HEK293 (cell line): ENCODE measurements around the gene PDE4A.

ENCODE experiments used
- BCL11A ChIP-seq: fragments of 450-650 bp; formaldehyde crosslinking; IDR thresholded peaks from 2 replicates; pipeline ENCODE4 v1.5.1; 2016; ENCODE audit warnings: low read depth, missing biosample characterization, missing genetic modification characterization
- GLI2 ChIP-seq: fragments of 450-650 bp; formaldehyde crosslinking; IDR thresholded peaks from 2 replicates; pipeline ENCODE4; 2017; ENCODE audit warnings: missing biosample characterization, missing genetic modification characterization, low read depth, borderline replicate concordance
- KLF7 ChIP-seq: fragments of 450-650 bp; formaldehyde crosslinking; IDR thresholded peaks from 2 replicates; pipeline ENCODE4 v1.5.1; 2016; ENCODE audit warnings: missing biosample characterization, missing genetic modification characterization, borderline replicate concordance
- PRDM4 ChIP-seq: fragments of 450-650 bp; formaldehyde crosslinking; IDR thresholded peaks from 2 replicates; pipeline ENCODE4 v1.5.1; 2017; ENCODE audit warnings: missing biosample characterization, missing genetic modification characterization
- RBAK ChIP-seq: fragments of 450-650 bp; formaldehyde crosslinking; IDR thresholded peaks from 2 replicates; pipeline ENCODE4 v1.5.1; 2016; ENCODE audit warnings: missing biosample characterization, missing genetic modification characterization
- SCRT2 ChIP-seq: fragments of 450-650 bp; formaldehyde crosslinking; IDR thresholded peaks from 2 replicates; pipeline ENCODE4 v1.5.1; 2016; ENCODE audit warnings: missing biosample characterization, missing genetic modification characterization
- SP2 ChIP-seq: fragments of 450-650 bp; formaldehyde crosslinking; IDR thresholded peaks from 2 replicates; pipeline ENCODE4 v1.5.1; 2016; ENCODE audit warnings: missing biosample characterization, missing genetic modification characterization
- ZBTB1 ChIP-seq: fragments of 450-650 bp; formaldehyde crosslinking; IDR thresholded peaks from 2 replicates; pipeline ENCODE4 v1.5.1; 2016; ENCODE audit warnings: missing biosample characterization, missing genetic modification characterization
- ZBTB10 ChIP-seq: fragments of 450-650 bp; formaldehyde crosslinking; IDR thresholded peaks from 2 replicates; pipeline ENCODE4 v1.5.1; 2016; ENCODE audit warnings: missing biosample characterization, missing genetic modification characterization
- ZBTB44 ChIP-seq: fragments of 450-650 bp; IDR thresholded peaks from 2 replicates; pipeline ENCODE4 v1.5.1; 2018; ENCODE audit warnings: missing biosample characterization, mild to moderate bottlenecking, missing genetic modification characterization
- ZNF138 ChIP-seq: fragments of 450-650 bp; formaldehyde crosslinking; IDR thresholded peaks from 2 replicates; pipeline ENCODE4 v1.5.1; 2016; ENCODE audit warnings: missing biosample characterization, missing genetic modification characterization, borderline replicate concordance
- ZNF280C ChIP-seq: fragments of 450-650 bp; formaldehyde crosslinking; IDR thresholded peaks from 2 replicates; pipeline ENCODE4 v1.5.1; 2016; ENCODE audit warnings: missing biosample characterization, missing genetic modification characterization
- ZNF366 ChIP-seq: fragments of 450-650 bp; formaldehyde crosslinking; conservative IDR thresholded peaks from 2 replicates; pipeline ENCODE4 v1.5.1; 2016; ENCODE audit warnings: missing biosample characterization, missing genetic modification characterization
- ZNF449 ChIP-seq: fragments of 450-650 bp; formaldehyde crosslinking; IDR thresholded peaks from 2 replicates; pipeline ENCODE4 v1.5.1; 2017; ENCODE audit warnings: missing biosample characterization, mild to moderate bottlenecking, missing genetic modification characterization, moderate library complexity
- ZNF473 ChIP-seq: fragments of 450-650 bp; formaldehyde crosslinking; IDR thresholded peaks from 2 replicates; pipeline ENCODE4 v1.5.1; 2017; ENCODE audit warnings: missing biosample characterization, missing genetic modification characterization
- ZNF518A ChIP-seq: fragments of 450-650 bp; formaldehyde crosslinking; conservative IDR thresholded peaks from 2 replicates; pipeline ENCODE4 v1.5.1; 2016; ENCODE audit warnings: low read depth, missing biosample characterization, missing genetic modification characterization
- ZNF548 ChIP-seq: fragments of 450-650 bp; formaldehyde crosslinking; IDR thresholded peaks from 2 replicates; pipeline ENCODE4 v1.5.1; 2016; ENCODE audit warnings: missing biosample characterization, missing genetic modification characterization
- ZNF645 ChIP-seq: fragments of 450-650 bp; formaldehyde crosslinking; IDR thresholded peaks from 2 replicates; pipeline ENCODE4; 2016; ENCODE audit warnings: missing biosample characterization, missing genetic modification characterization
- ZNF660 ChIP-seq: fragments of 450-650 bp; IDR thresholded peaks from 2 replicates; pipeline ENCODE4 v1.5.1; 2018; ENCODE audit warnings: missing biosample characterization, mild to moderate bottlenecking, missing genetic modification characterization
- ZNF707 ChIP-seq: fragments of 450-650 bp; formaldehyde crosslinking; IDR thresholded peaks from 2 replicates; pipeline ENCODE4 v1.5.1; 2016; ENCODE audit warnings: missing biosample characterization, missing genetic modification characterization
- ZNF785 ChIP-seq: fragments of 450-650 bp; formaldehyde crosslinking; IDR thresholded peaks from 2 replicates; pipeline ENCODE4 v1.5.1; 2016; ENCODE audit warnings: missing biosample characterization, missing genetic modification characterization

PDE4A gene

GRCh38 chr19:10403137-10404021 is 17.0 kb upstream of the PDE4A start, which contains the start of gene CDC37 (continued):
- no peak for TF ChIP-seq PRDM4 (tag by site-specific recombination)
- peak; percentile 93 for TF ChIP-seq ZBTB10 (tag by site-specific recombination)
- no peak for TF ChIP-seq RBAK
- TF ChIP-seq ZNF660: 0 out of 2 replicates have a peak, but pooled peaks have one; percentile 3
- TF ChIP-seq ZNF707 (tag by site-specific recombination): no peak
- peak; percentile 45; the same call in 1 of the 2 replicates for TF ChIP-seq KLF7 (tag by site-specific recombination)
- peak; percentile 59; the same call in 1 of the 2 replicates for TF ChIP-seq ZNF518A (tag by site-specific recombination)
- TF ChIP-seq ZNF473 (tag by site-specific recombination): no peak
- TF ChIP-seq ZBTB44 (tag by site-specific recombination): no peak
- no peak for TF ChIP-seq ZNF138 (tag by site-specific recombination)
- no peak for TF ChIP-seq GLI2
- TF ChIP-seq ZBTB1 (tag by site-specific recombination): no peak
- no peak for TF ChIP-seq ZNF449 (tag by site-specific recombination)
- no peak for TF ChIP-seq ZNF645 (tag by site-specific recombination)
- TF ChIP-seq SP2 (tag by site-specific recombination): peak; percentile 92
- no peak for TF ChIP-seq ZNF280C (tag by site-specific recombination)
- TF ChIP-seq ZNF548: no peak
- TF ChIP-seq SCRT2 (tag by site-specific recombination): no peak
- no peak for TF ChIP-seq ZNF785 (tag by site-specific recombination)
- TF ChIP-seq BCL11A (tag by site-specific recombination): no peak
- TF ChIP-seq ZNF366 (tag by site-specific recombination): no peak
